SHP77 treated with DMSO at 0.1 percent for 48 hours (cell line): ENCODE measurements around the gene VAV2.

Source experiments
- DNase-seq: peaks from one replicate; lab custom pipeline; 2025; lab: John Stamatoyannopoulos, UW

Gene VAV2

GRCh38 chr9:133813749-133814585 lies 178.2 kb downstream of the VAV2 start:
- DNase-seq: no peak

- no peak for DNase-seq
These were observed 179.0 kb downstream of the VAV2 start for GRCh38 chr9:133812941-133813748.

GRCh38 chr9:133812077-133812868 lies 179.9 kb downstream of the VAV2 start:
- no peak for DNase-seq

GRCh38 chr9:133811471-133811870 lies 180.7 kb downstream of the VAV2 start:
- DNase-seq: no peak

- no peak for DNase-seq
These were observed 181.4 kb downstream of the VAV2 start for GRCh38 chr9:133810556-133811195.

- no peak for DNase-seq
These were observed 182.8 kb downstream of the VAV2 start for GRCh38 chr9:133809335-133809734.

GRCh38 chr9:133807818-133808217 lies 184.3 kb downstream of the VAV2 start:
- DNase-seq: no peak

DNA sequence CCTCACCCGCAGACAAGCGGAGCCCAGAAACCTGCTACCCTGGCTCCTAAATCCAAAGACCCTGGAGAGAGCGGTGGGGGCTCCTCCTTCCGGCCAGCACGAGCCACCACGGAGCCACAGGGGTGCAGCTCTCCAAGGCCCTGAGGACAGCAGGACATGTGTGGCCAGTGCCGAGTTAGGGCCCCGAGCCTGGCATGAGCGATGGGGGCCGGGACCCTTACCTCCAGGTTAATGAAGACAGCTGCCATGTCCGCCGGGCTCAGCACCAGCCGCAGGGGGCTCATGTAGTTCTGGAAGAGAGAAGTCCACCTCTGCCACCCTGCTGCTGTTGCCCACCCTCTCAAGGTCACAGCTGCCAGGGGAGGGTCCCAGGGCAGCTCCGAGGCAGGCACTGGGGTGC lies 185.1 kb downstream of the VAV2 start:
- DNase-seq: no peak

DNA sequence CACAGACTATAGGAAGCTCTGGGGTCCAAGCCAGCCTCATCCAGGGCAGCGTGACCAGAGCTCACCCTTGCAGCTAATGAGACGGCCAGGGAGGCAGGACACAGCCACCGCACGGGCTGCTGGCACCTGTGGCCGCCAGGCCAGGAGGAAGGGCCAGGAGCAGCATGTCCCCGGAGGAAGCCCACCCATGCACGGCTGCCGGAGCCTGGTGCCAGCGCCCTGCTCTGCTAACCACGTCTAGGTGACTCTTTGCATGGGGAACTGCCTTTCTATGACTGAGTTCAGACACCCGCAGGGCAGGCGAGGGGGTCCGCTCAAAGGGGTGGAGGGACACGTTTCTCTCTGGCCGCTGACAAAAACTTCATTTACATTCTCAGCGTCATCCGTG lies 185.5 kb downstream of the VAV2 start:
- DNase-seq: no peak

DNA sequence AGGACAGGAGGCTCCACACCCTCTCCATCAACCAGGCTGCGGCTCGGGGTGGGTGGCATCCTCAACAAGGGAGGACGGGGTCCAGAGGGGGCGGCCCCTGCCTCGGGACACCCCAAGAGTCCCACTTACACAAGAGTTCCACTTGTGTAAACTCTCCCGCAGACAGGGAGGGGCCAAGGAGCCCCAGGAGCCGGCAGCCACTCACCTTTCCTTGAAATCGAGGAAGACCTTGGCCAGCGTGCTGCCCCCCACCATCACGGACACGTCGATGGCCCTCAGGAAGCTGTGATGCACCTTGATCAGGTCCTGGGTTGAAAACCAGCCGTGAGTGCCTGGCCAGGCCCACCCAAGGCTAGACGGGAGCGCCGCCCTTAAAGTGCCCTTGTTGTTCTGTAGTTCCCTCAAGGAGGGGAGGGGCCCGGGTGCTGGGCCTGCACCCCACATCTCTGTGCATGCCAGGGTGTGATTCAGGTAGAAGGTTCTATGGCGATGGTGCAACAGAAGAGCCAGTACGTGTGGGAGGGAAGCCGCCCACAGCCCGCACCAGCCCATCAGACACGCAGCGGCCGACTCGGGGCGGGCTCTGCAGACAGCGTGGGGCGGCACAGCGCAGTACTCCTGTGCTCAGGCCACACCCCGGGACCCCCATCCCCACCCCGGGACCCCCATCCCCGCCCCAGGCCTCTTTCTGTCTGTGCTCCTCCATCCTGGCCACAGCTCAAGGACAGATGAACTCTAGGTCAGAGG lies 186.1 kb downstream of the VAV2 start:
- no peak for DNase-seq

- DNase-seq: no peak
These were observed 187.9 kb downstream of the VAV2 start for GRCh38 chr9:133804199-133804598.

DNA sequence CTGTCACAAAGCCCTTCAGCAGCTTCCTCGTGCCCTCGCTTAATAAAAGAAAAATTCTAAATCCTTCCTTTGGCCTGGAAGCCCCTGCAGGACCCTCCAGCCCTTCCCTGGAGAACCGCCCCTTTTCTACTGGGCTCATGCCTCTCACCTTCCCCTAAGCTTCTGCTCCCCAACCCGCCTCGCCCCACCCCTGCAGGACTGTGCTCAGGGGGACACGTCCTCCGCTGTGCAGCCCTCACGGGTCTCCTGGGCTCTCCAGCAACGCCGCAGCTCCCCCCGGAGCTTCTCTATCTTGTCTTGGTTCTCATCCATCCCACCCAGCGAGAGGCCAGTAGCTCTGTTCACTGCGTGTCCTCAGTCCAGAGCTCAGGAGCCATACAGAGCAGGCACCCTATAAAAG lies 188.4 kb downstream of the VAV2 start:
- DNase-seq: no peak

GRCh38 chr9:133803028-133803585 lies 189.0 kb downstream of the VAV2 start:
- DNase-seq: no peak

- DNase-seq: no peak
These were observed 190.4 kb downstream of the VAV2 start for GRCh38 chr9:133801739-133802138.

GRCh38 chr9:133800266-133800665 lies 191.9 kb downstream of the VAV2 start:
- DNase-seq: no peak

GRCh38 chr9:133799716-133800115 lies 192.4 kb downstream of the VAV2 start:
- DNase-seq: no peak

DNA sequence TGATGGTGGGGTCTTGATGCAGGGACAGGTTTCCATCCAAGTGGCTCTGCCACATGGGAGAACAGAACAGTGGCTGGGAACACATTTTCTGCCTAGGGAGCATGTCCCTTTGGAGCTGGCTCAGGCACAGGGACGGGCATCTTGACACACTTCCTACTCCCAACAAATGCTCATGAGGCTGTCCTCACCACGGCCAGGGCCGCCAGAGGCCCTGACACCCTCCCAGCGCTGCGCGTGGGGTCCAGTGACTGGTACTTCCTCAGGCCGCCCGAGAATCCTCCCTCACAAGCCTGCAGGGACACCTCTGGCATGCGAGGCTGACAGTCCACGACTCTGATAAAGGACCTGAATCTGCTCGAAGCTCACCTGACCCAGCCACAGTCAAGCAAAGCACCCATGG lies 193.0 kb downstream of the VAV2 start:
- no peak for DNase-seq

DNA sequence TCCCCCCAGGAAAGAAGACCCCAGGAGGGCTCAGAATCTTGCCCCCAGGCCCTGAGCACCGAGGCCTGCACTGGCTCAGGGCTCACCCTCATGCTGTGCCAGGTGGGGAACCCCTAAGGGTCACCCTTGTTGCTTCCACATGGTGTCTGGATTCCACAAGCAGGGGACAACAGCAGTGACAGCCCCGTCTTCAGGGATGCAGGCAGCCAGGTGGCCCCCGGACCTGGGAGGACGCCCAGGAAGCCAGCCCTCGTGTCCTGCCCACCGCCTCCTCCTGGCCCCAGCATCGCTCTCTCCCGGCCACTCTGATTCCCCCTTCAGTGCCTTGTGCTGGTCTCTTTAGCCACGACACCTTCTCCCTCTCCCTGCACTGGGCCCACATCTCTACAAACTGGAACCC lies 194.0 kb downstream of the VAV2 start:
- no peak for DNase-seq

DNA sequence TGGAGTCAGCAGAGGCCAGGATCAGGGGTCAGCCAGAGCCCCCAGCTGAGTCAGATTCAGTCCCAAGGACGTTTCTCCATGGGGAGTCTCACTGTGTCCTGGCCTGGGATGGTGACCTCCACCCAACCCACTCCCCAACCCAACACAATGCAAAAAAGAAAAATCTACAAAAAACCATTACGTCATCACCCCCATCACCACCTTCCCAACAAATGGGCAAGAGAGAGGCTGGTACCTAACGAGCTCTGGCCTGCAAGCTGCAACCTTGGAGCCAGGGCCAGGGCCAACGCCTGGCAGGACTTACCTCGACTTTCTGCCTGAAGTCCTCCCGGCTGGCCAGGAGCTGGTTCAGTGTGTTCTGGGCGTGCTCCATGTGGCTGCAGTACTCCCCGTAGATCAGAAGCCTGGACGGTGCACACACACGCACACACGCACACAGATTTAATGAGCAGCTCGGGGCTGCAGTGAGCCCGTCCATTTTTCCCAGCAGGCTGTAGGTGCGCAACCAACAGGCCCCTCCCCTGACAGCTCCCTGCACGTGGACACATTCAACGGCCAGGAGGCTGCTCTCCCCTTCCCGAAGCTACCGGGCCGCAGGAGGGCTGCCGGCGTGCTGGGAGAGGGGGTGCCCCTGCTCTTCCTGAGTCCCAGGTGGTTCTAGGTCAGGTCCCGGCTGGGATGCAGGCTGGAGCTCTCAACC lies 194.6 kb downstream of the VAV2 start:
- DNase-seq: no peak

- no peak for DNase-seq
These were observed 195.6 kb downstream of the VAV2 start for GRCh38 chr9:133796562-133796961.
